ENCODE data around the gene PAGE1.
"Not testable (repeated sequence)": the region's sequence is repeated elsewhere in the genome, so short reads cannot be mapped to it uniquely, and the experiment has no call there.

GRCh38 chrX:49741501-49741900 is 45.7 kb upstream of the PAGE1 start:
- TF ChIP-seq CTCF (IDR thresholded peaks at IDR 0.05); ZFX (IDR thresholded peaks at IDR 0.05; ENCODE audit: borderline replicate concordance): not testable (repeated sequence)

Measured in 22Rv1 (cell line).